Gastrocnemius medialis (tissue), 4 donors: ENCODE results near the gene UPB1.

Source experiments
- CTCF ChIP-seq, 5 experiments: fragments of 450-650 bp in 3 of 5; fragments of 200-600 bp in 2 of 5; sonication (generic) in 2 of 5; IDR thresholded peaks in 4 of 5; conservative IDR thresholded peaks in 1 of 5; 1 replicate in 4 of 5; 2 replicates in 1 of 5; pipeline ENCODE4 v1.5.1; 2016 to 2019; ENCODE audit warnings: antibody characterized with exemption in 5 of 5, mild to moderate bottlenecking in 3 of 5, moderate library complexity in 3 of 5
- POLR2A ChIP-seq, 2 donors: fragments of 450-650 bp; IDR thresholded peaks; one replicate each; pipeline ENCODE4 v1.6.1; 2017; ENCODE audit warnings: antibody characterized with exemption in 2 of 2, mild to moderate bottlenecking in 2 of 2, moderate library complexity in 2 of 2

- TF ChIP-seq POLR2A (IDR thresholded peaks at IDR 0.05) (peak in 1 of 2 donors; percentile 15), CTCF (IDR thresholded peaks at IDR 0.05 in 4 of 5, conservative IDR thresholded peaks at IDR 0.05 in 1 of 5) (no peak)
These were observed 55.1 kb downstream of the UPB1 start for GRCh38 chr22:24550028-24550901.
